ENCODE data around the gene TMIE.

The TMIE gene

GRCh38 chr3:46708401-46709156 lies 7.4 kb downstream of the TMIE start:
- no peak overlapping the region for H2BK5ac ChIP-seq (ENCODE audit: low read depth, low read length, poor library complexity, severe bottlenecking)
- no peak overlapping the region for H3K4me2 ChIP-seq (ENCODE audit: low read length, poor library complexity, severe bottlenecking)
- no peak overlapping the region for H2BK15ac ChIP-seq (ENCODE audit: low read depth, poor library complexity, severe bottlenecking)
- H3K23ac ChIP-seq (ENCODE audit: low read length in 2 of 2) = no peak overlapping the region
- no peak overlapping the region for H2AK5ac ChIP-seq (ENCODE audit: low read length, severe bottlenecking)
- H3K9me3 ChIP-seq (ENCODE audit: control insufficient read depth, low read length) = no peaks in the 10 kb centered on the region
- no peak overlapping the region for H2BK120ac ChIP-seq (ENCODE audit: low read depth, low read length)
- peaks cover 8% of the 10 kb centered on the region for H3K4me1 ChIP-seq (ENCODE audit: control insufficient read depth, insufficient read depth, low read depth, low read length)
- no peaks in the 10 kb centered on the region for H3K79me1 ChIP-seq (replicated peaks; ENCODE audit: low read length, poor library complexity, severe bottlenecking)
- H3K27ac ChIP-seq (ENCODE audit: low read length, poor library complexity, severe bottlenecking) = no peak overlapping the region
- no peak overlapping the region for H2BK12ac ChIP-seq (ENCODE audit: low read length in 2 of 2)
- no peak overlapping the region for H3K14ac ChIP-seq (ENCODE audit: low read length in 2 of 2)
- no peak overlapping the region for H3K4ac ChIP-seq (ENCODE audit: low read depth in 1 of 2, low read length in 2 of 2)
- no peak overlapping the region for H4K8ac ChIP-seq (ENCODE audit: low read length)
- H3K18ac ChIP-seq (ENCODE audit: low read depth in 1 of 2, low read length in 2 of 2) = no peak overlapping the region
- no peaks in the 10 kb centered on the region for H3K36me3 ChIP-seq (ENCODE audit: control insufficient read depth in 1 of 2, insufficient read depth in 2 of 2, low read depth in 1 of 2, low read length in 2 of 2)
- 84% methylated on average over 11 of the region's 11 CpGs for WGBS
- peaks cover 16 to 31% of the 10 kb centered on the region in 2 experiments for H3K27me3 ChIP-seq (ENCODE audit: control insufficient read depth in 1 of 2, insufficient read depth in 1 of 2, low read length in 2 of 2)
- no peak overlapping the region for H2AFZ ChIP-seq (ENCODE audit: low read depth, low read length)
- H3K9ac ChIP-seq (ENCODE audit: low read length) = no peak overlapping the region
- no peak overlapping the region for H4K91ac ChIP-seq (ENCODE audit: low read length)
- no peak overlapping the region for H3K4me3 ChIP-seq (ENCODE audit: insufficient read depth in 1 of 2, low read depth in 1 of 2, low read length in 2 of 2)
- DNase-seq = no peak

- H3K18ac ChIP-seq (ENCODE audit: low read depth in 1 of 2, low read length in 2 of 2) = no peak overlapping the region
Observed at GRCh38 chr3:46709157-46709654, 8.0 kb downstream of the TMIE start.

DNA sequence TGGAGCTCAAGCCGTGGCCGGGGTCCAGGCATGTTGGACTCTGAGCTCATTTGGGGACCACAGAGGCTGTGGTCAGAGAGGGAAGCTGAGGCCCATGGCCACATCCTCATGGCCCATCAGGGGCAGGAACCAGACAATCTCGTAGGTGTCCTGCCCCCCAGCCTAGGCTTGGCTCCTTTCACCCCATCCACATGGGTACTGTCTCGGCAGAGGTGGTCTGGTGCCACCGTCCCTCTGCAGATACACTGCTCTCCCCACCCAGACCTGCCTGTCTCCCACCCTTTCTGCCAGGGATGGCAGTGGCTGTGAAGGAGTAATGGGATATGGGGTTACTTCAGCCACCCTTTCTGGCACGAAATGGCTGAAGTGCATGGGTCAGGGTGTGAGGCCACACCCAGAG lies 8.5 kb downstream of the TMIE start:
- no peak overlapping the region for H3K4me3 ChIP-seq (ENCODE audit: insufficient read depth in 1 of 2, low read depth in 1 of 2, low read length in 2 of 2)
- no peak overlapping the region for H2BK15ac ChIP-seq (ENCODE audit: low read depth, poor library complexity, severe bottlenecking)
- WGBS = 95% methylated on average over 3 of the region's 6 CpGs
- H2AK5ac ChIP-seq (ENCODE audit: low read length, severe bottlenecking) = no peak overlapping the region
- no peaks in the 10 kb centered on the region for H3K36me3 ChIP-seq (ENCODE audit: control insufficient read depth in 1 of 2, insufficient read depth in 2 of 2, low read depth in 1 of 2, low read length in 2 of 2)
- no peak overlapping the region for H2AFZ ChIP-seq (ENCODE audit: low read depth, low read length)
- DNase-seq = no peak
- no peak overlapping the region for H2BK120ac ChIP-seq (ENCODE audit: low read depth, low read length)
- no peak overlapping the region for H3K14ac ChIP-seq (ENCODE audit: low read length in 2 of 2)
- no peak overlapping the region for H4K8ac ChIP-seq (ENCODE audit: low read length)
- no peak overlapping the region for H3K23ac ChIP-seq (ENCODE audit: low read length in 2 of 2)
- H3K27me3 ChIP-seq (ENCODE audit: control insufficient read depth in 1 of 2, insufficient read depth in 1 of 2, low read length in 2 of 2) = peaks cover 10 to 26% of the 10 kb centered on the region in 2 experiments
- H2BK12ac ChIP-seq (ENCODE audit: low read length in 2 of 2) = no peak overlapping the region
- H3K9ac ChIP-seq (ENCODE audit: low read length) = no peak overlapping the region
- no peak overlapping the region for H3K4ac ChIP-seq (ENCODE audit: low read depth in 1 of 2, low read length in 2 of 2)
- H3K4me2 ChIP-seq (ENCODE audit: low read length, poor library complexity, severe bottlenecking) = no peak overlapping the region
- H4K91ac ChIP-seq (ENCODE audit: low read length) = no peak overlapping the region
- peaks cover 8% of the 10 kb centered on the region for H3K4me1 ChIP-seq (ENCODE audit: control insufficient read depth, insufficient read depth, low read depth, low read length)
- no peaks in the 10 kb centered on the region for H3K79me1 ChIP-seq (replicated peaks; ENCODE audit: low read length, poor library complexity, severe bottlenecking)
- no peak overlapping the region for H3K27ac ChIP-seq (ENCODE audit: low read length, poor library complexity, severe bottlenecking)
- no peaks in the 10 kb centered on the region for H3K9me3 ChIP-seq (ENCODE audit: control insufficient read depth, low read length)
- H3K18ac ChIP-seq (ENCODE audit: low read depth in 1 of 2, low read length in 2 of 2) = no peak overlapping the region
- H2BK5ac ChIP-seq (ENCODE audit: low read depth, low read length, poor library complexity, severe bottlenecking) = no peak overlapping the region

More at GRCh38 chr3:46709157-46709654, 8.0 kb downstream of the TMIE start:
- Histone ChIP-seq H3K27ac (ENCODE audit: low read length, poor library complexity, severe bottlenecking) (no peak overlapping the region), H2BK12ac (ENCODE audit: low read length in 2 of 2) (no peak overlapping the region), H3K23ac (ENCODE audit: low read length in 2 of 2) (no peak overlapping the region), H4K91ac (ENCODE audit: low read length) (no peak overlapping the region), H3K4ac (ENCODE audit: low read depth in 1 of 2, low read length in 2 of 2) (no peak overlapping the region), H3K79me1 (replicated peaks; ENCODE audit: low read length, poor library complexity, severe bottlenecking) (no peaks in the 10 kb centered on the region), H3K9me3 (ENCODE audit: control insufficient read depth, low read length) (no peaks in the 10 kb centered on the region), H2BK5ac (ENCODE audit: low read depth, low read length, poor library complexity, severe bottlenecking) (no peak overlapping the region), H3K36me3 (ENCODE audit: control insufficient read depth in 1 of 2, insufficient read depth in 2 of 2, low read depth in 1 of 2, low read length in 2 of 2) (no peaks in the 10 kb centered on the region), H4K8ac (ENCODE audit: low read length) (no peak overlapping the region), H3K4me1 (ENCODE audit: control insufficient read depth, insufficient read depth, low read depth, low read length) (peaks cover 8% of the 10 kb centered on the region), H2AFZ (ENCODE audit: low read depth, low read length) (no peak overlapping the region), H3K9ac (ENCODE audit: low read length) (no peak overlapping the region), H2BK120ac (ENCODE audit: low read depth, low read length) (no peak overlapping the region), H2AK5ac (ENCODE audit: low read length, severe bottlenecking) (no peak overlapping the region), H2BK15ac (ENCODE audit: low read depth, poor library complexity, severe bottlenecking) (no peak overlapping the region), H3K4me3 (ENCODE audit: insufficient read depth in 1 of 2, low read depth in 1 of 2, low read length in 2 of 2) (no peak overlapping the region), H3K4me2 (ENCODE audit: low read length, poor library complexity, severe bottlenecking) (no peak overlapping the region), H3K27me3 (ENCODE audit: control insufficient read depth in 1 of 2, insufficient read depth in 1 of 2, low read length in 2 of 2) (peaks cover 10 to 26% of the 10 kb centered on the region in 2 experiments), H3K14ac (ENCODE audit: low read length in 2 of 2) (no peak overlapping the region)
- DNase-seq = no peak
- WGBS = 95% methylated on average over 7 of the region's 7 CpGs

DNA sequence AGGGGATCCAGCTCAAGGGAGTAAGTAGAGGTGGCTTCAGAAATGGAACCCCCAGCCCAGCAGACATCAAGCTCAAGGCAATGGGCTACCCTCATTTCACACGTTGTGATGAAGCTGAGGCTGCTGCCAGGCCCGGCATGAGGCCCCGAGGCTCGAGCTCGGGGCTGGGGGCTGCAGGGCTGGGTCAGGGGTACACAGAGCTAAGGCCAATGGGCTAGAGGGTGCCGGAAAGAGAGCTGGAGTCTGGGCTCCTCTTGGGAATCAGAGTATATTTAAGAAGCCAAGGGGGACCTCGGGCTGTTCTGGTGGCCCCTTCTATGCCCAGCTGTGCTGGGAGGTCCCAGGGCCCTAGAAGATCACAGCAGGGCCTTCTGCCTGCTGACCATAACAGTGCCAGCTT lies 9.0 kb downstream of the TMIE start:
- Histone ChIP-seq H2AK5ac (ENCODE audit: low read length, severe bottlenecking) (no peak overlapping the region), H2AFZ (ENCODE audit: low read depth, low read length) (no peak overlapping the region), H3K4me3 (ENCODE audit: insufficient read depth in 1 of 2, low read depth in 1 of 2, low read length in 2 of 2) (no peak overlapping the region), H3K4ac (ENCODE audit: low read depth in 1 of 2, low read length in 2 of 2) (no peak overlapping the region), H2BK15ac (ENCODE audit: low read depth, poor library complexity, severe bottlenecking) (no peak overlapping the region), H3K23ac (ENCODE audit: low read length in 2 of 2) (no peak overlapping the region), H4K91ac (ENCODE audit: low read length) (no peak overlapping the region), H2BK120ac (ENCODE audit: low read depth, low read length) (no peak overlapping the region), H3K9me3 (ENCODE audit: control insufficient read depth, low read length) (no peaks in the 10 kb centered on the region), H3K9ac (ENCODE audit: low read length) (no peak overlapping the region), H3K14ac (ENCODE audit: low read length in 2 of 2) (no peak overlapping the region), H3K27me3 (ENCODE audit: control insufficient read depth in 1 of 2, insufficient read depth in 1 of 2, low read length in 2 of 2) (peaks cover 15 to 29% of the 10 kb centered on the region in 2 experiments), H3K79me1 (replicated peaks; ENCODE audit: low read length, poor library complexity, severe bottlenecking) (no peaks in the 10 kb centered on the region), H3K18ac (ENCODE audit: low read depth in 1 of 2, low read length in 2 of 2) (no peak overlapping the region), H3K4me1 (ENCODE audit: control insufficient read depth, insufficient read depth, low read depth, low read length) (peaks cover 6% of the 10 kb centered on the region), H3K27ac (ENCODE audit: low read length, poor library complexity, severe bottlenecking) (no peak overlapping the region), H3K36me3 (ENCODE audit: control insufficient read depth in 1 of 2, insufficient read depth in 2 of 2, low read depth in 1 of 2, low read length in 2 of 2) (no peaks in the 10 kb centered on the region), H2BK12ac (ENCODE audit: low read length in 2 of 2) (no peak overlapping the region), H2BK5ac (ENCODE audit: low read depth, low read length, poor library complexity, severe bottlenecking) (no peak overlapping the region), H4K8ac (ENCODE audit: low read length) (no peak overlapping the region), H3K4me2 (ENCODE audit: low read length, poor library complexity, severe bottlenecking) (no peak overlapping the region)
- DNase-seq = no peak
- WGBS = 77% methylated on average over 6 of the region's 7 CpGs
